Tibial nerve (tissue), 3 donors: ENCODE data around the gene LIPT1.

Experiments
- POLR2A ChIP-seq, 2 donors: fragments of 450-650 bp; IDR thresholded peaks; one replicate each; pipeline ENCODE4 v1.6.1; 2017; ENCODE audit warnings: antibody characterized with exemption in 2 of 2, mild to moderate bottlenecking in 2 of 2, moderate library complexity in 2 of 2
- TF ChIP-seq, protein P1 (sequence below), 5 experiments: fragments of 200-600 bp in 3 of 5; fragments of 450-650 bp in 2 of 5; sonication (generic) in 3 of 5; IDR thresholded peaks; one replicate each; pipeline ENCODE4 v1.5.1; 2016 to 2019; ENCODE audit warnings: antibody characterized with exemption in 5 of 5, mild to moderate bottlenecking in 3 of 5, moderate library complexity in 2 of 5

DNA sequence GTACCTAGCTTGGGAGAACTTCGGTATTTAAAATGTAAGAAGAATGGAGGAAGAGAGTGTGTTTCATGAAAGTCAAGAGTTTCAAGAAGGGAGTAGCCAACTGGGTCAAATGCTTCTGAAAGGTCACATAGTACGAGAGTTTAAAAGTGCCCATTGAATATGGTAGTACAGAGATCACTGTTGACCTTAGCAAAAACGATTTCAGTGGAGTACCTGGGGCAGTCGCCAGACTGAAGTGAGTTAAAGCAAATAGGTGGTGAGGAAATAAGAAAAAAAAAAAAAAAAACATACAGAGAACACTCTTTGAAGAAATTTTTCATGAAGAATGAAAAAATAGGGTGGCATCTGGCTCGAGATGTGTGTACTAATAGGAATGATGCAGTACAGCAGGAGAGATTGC is 11.5 kb downstream of the LIPT1 start:
- TF ChIP-seq POLR2A (IDR thresholded peaks at IDR 0.05) = no peak
- TF ChIP-seq, protein P1, sequence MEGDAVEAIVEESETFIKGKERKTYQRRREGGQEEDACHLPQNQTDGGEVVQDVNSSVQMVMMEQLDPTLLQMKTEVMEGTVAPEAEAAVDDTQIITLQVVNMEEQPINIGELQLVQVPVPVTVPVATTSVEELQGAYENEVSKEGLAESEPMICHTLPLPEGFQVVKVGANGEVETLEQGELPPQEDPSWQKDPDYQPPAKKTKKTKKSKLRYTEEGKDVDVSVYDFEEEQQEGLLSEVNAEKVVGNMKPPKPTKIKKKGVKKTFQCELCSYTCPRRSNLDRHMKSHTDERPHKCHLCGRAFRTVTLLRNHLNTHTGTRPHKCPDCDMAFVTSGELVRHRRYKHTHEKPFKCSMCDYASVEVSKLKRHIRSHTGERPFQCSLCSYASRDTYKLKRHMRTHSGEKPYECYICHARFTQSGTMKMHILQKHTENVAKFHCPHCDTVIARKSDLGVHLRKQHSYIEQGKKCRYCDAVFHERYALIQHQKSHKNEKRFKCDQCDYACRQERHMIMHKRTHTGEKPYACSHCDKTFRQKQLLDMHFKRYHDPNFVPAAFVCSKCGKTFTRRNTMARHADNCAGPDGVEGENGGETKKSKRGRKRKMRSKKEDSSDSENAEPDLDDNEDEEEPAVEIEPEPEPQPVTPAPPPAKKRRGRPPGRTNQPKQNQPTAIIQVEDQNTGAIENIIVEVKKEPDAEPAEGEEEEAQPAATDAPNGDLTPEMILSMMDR (IDR thresholded peaks at IDR 0.05) = no peak
